ENCODE data around the gene DSE.

DSE gene

GRCh38 chr6:116482780-116483179 is 112.0 kb downstream of the DSE start:
- no peak for DNase-seq (ENCODE audit: low read depth in 2 of 2)

- DNase-seq (ENCODE audit: low read depth in 2 of 2) = no peak
Observed at GRCh38 chr6:116483616-116484015, 112.9 kb downstream of the DSE start.

GRCh38 chr6:116485559-116486184 is 114.9 kb downstream of the DSE start:
- DNase-seq (ENCODE audit: low read depth in 2 of 2) = no peak

DNA sequence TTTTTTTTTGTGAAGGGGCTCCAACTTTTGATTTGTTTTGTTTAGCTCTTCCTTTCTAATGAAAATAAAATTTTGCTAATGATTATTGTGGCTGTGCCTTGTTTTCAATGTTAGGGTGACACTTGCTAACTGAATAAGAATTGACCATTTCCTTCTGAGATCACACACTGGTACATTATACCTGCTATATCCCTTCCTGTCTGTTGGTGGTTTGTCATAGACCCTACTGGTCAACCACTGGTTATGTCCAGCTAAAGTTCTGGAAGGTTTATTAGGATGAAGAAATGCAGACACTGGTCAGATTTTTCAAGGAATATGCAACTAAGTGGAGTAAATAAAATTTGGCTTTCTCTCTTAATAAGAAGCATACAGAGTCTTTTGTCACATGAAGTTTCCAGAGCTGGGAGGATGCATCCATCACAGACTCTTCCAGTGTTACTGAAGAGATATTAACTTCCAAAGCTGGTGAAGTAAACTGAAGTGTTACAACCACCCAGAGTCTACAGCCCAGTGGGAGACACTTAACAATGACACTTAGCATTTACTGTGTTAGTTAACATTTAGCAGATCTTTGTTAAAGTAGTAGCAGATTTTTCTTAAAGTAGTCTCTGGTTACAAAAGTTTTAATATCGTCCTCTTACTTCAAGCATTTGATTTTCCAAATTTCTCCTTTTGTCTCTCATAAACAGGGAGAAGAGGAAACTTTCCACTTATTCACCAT is 121.0 kb downstream of the DSE start:
- DNase-seq (ENCODE audit: low read depth in 2 of 2) = no peak

DNA sequence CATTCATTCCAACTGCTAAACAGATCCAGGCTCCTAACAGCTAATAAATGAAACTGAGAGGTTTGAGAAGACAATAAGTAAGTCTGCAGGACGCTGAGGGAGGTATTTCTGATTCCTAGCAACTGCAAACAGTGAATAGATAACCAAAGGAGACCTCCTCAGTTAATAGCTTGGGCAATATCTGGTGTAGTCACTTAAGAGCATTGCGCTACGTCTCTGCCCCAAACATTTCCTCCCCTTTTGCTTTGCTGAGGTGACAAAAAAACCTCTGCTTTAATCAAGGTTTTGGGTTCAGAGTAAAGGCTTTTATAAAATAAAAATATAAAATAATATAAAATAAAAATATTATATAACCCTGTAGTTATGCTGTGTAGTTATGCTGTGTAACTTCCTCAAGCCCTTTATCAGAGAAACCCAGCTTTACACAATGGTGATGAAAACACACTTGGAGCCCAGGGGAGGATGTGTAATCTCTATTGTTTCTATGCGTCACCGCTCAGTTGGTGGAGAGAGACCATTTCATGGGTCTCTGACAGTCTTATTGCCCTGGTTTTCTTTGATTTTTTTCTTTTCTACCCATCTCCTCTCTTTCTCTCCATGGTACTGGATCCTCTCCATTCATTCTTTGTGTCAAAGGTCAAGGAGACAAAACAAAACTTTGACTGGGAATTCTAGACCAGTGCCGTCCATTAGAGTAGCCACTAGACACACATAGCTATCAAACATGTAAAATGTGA is 121.8 kb downstream of the DSE start:
- no peak for DNase-seq (ENCODE audit: low read depth in 2 of 2)

Data from stimulated activated CD4-positive, alpha-beta T cell treated with anti-CD3 and anti-CD28 coated beads, Interleukin-12 subunit alpha, Interleukin-12 subunit beta, amount 100 ng/mL, for 24 hours (primary cell).